Stimulated activated CD4-positive, alpha-beta T cell treated with anti-CD3 and anti-CD28 coated beads, Interleukin-2, amount 100 ng/mL, for 48 hours (primary cell): ENCODE data around the gene ZNF800.

ENCODE experiments used
- DNase-seq, 2 donors: peaks; one replicate each; pipeline ENCODE4 v3.0.0-alpha.2; 2020

The ZNF800 gene

DNA sequence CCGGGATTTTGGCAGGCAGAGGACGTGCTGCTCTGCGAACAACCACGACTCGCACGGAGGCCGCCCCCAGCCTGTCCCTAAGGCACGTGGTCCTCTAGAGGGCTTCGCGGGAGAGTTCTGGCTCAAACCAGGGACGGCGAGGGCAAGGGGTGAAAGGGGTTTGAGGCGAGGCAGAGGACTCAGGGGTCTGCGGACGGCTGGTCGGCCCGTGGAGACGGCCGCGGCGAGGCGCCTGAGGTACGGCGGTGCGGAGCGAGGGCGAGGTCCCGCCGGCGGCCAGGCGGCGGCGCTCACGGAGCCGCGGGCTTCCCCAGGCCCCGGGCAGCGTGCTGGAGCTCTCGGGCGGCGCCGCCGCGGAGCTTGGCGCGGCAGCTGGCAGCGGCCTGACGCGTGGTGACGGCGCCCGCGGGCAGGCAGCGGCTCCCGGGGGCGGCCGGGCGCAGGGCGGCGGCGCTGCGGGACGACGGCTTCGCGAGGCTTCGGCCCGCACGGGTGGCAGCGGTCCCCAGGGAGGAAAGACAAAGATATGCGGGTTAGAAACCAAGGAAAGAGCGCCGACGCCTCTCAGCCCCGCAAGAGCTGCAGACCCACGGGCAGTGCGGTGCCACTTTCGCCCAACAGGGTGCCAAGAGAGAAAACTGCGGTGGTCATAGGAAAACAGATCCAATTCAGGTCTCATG lies 44.8 kb downstream of the ZNF800 start:
- peak; percentile 45 to 74 for DNase-seq

GRCh38 chr7:127346575-127347256 lies 45.8 kb downstream of the ZNF800 start:
- no peak for DNase-seq

DNA sequence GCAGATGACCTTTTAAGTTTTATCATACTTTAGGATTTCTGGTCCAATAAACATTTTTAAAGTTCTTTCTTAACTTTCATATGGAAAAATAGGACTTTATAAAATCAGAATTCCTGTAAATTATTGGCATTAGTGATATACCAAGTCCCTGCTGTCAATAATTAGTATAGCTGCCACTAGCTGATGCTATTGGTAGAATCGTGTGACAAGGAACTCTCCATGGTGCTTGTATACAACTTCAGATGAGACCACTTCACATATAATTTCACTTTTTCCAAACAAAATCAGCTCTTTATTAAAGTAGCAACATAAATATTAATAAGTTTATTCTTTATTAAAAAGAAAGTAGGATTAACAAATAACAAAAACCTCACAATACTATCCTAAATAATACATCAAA lies 49.9 kb downstream of the ZNF800 start:
- DNase-seq = no peak

DNA sequence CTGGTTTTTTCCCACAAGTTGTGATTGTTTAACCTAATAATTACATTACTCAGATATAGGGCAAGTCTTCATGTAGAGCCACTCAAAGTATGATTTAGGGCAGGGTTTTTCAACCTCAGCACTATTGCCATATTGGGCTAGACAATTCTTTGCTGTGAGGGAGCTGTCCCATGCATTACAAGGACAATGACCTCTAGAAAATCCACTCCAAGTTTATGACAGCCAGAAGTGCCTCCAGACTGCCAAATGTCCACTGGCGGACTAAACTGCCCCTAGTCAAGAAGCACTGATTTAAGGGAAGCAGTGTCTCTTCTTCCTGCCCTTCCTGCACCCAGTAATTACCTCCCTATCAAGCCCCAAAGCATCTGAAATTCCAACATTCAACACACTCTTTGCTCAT lies 54.4 kb downstream of the ZNF800 start:
- DNase-seq = no peak

- no peak for DNase-seq
Measured at GRCh38 chr7:127337581-127337980, 54.9 kb downstream of the ZNF800 start.

DNA sequence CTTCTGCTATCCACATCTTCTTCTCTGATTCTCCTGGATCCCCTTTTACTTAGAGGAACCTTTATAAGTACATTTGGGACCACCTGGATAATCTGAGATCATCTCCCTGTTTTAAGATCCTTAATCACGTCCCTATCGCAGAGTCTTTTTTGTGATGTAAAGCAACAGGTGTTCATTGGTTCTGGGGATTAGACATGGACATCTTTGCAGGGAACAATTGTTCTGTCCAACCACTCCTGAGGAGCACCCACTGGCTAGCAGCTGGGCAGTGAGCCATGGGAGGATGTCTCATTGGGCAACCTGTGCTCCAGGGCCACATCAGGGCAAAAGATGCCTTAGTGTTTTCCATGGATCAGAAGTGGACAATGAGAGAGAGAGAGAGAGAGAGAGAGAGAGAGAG lies 56.0 kb downstream of the ZNF800 start:
- no peak for DNase-seq

DNA sequence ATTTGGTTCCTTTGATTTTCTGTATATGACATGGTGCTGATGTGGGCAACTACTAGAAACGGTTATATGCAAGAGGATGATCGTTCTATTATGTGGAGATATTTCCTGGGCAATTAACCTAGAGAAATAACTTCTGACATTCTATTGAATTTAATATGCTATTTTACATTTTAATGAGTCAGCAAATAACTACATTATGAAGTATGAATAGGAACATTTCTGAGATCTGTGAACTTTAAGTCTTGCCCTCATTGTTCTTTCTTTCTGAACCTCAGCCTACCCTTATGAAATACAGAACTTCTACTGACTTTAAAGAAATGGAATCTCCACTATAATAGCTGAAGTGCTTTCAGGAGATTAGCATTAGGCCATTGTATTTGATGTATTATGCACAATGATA lies 59.6 kb downstream of the ZNF800 start:
- DNase-seq = no peak

DNA sequence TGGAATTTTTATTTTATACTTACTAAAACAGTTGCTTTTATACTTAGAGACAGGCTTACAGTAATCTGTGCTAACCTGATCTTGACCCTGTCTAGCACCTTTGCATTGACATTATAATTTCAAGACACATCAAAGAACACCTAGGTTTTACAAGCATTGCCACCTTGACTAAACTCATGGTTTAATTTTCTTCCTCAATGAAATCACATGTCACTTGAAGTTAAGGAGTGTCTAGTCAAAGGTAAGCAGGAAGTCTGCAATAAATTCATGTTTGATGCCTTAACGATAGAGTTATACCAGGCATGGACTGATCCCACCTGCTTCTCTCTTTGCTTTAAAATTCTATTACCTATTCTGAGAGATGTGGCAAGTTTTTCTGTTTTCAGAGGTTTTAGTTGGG lies 62.4 kb downstream of the ZNF800 start:
- no peak for DNase-seq

- no peak for DNase-seq
Measured at GRCh38 chr7:127322832-127323493, 69.5 kb downstream of the ZNF800 start.

GRCh38 chr7:127322351-127322750 lies 70.2 kb downstream of the ZNF800 start:
- DNase-seq = no peak

- DNase-seq = no peak
Measured at GRCh38 chr7:127320974-127321373, 71.5 kb downstream of the ZNF800 start.
